ENCODE results near the gene ENOX1. TPM values are rescaled to one million over a fixed set of nuclear protein-coding genes. Genes with fewer than 3 reads are reported as not detected.

ENOX1 gene
- total and polyA plus RNA-seq, 2 of the 13 experiments (the other 11 are each of a cell fraction or from before 2014, with no cell fraction given), result not detected

- H3K9ac ChIP-seq (ENCODE audit: insufficient read depth, low read depth, low read length), result no peak overlapping the region
- in situ Hi-C loops (cut with HindIII; ENCODE audit: extremely low pct_ligation_motif_present, low pct_unique_long_range_greater_than_20kb), result no loop called here
- DNase-seq (ENCODE audit: low spot score), result no peak
- no peaks in the 10 kb centered on the region for H3K27me3 ChIP-seq (ENCODE audit: control insufficient read depth in 1 of 2, insufficient read depth in 2 of 2, low read length in 2 of 2)
- TF ChIP-seq NONO (IDR thresholded peaks at IDR 0.05) (no peak), NONO (CRISPR knock-in tag; conservative IDR thresholded peaks at IDR 0.05) (no peak), JUND (CRISPR knock-in tag; IDR thresholded peaks at IDR 0.05) (no peak)
- intact Hi-C loops (cut with micrococcal nuclease; ENCODE audit: unreplicated experiment), result no loop called here
- no peaks in the 10 kb centered on the region for H3K79me2 ChIP-seq (ENCODE audit: insufficient read depth, low read length)
- no peak overlapping the region for H3K27ac ChIP-seq (ENCODE audit: extremely low read length, insufficient read depth, low read length)
- CTCF ChIA-PET (ENCODE audit: low intra/inter-chr PET ratio, low total read pairs), result no interaction called here
- H3K4me3 ChIP-seq (replicated peaks in 1 of 3; ENCODE audit: insufficient read depth in 1 of 3, low read depth in 2 of 3, low read length in 3 of 3), result no peak overlapping the region
- ATAC-seq, result no peak
- 60% methylated on average over 6 of the region's 6 CpGs for WGBS (ENCODE audit: low lambda C conversion rate)
- H4K20me1 ChIP-seq (ENCODE audit: insufficient read depth, low read length), result no peaks in the 10 kb centered on the region
- H2AFZ ChIP-seq (ENCODE audit: low read length), result no peak overlapping the region
- POLR2A ChIA-PET, result no interaction called here
- no peaks in the 10 kb centered on the region for H3K4me1 ChIP-seq (ENCODE audit: insufficient read depth, low read length)
- H3K4me2 ChIP-seq (ENCODE audit: low read depth, low read length), result no peak overlapping the region
- no peaks in the 10 kb centered on the region for H3K36me3 ChIP-seq (replicated peaks in 1 of 2; ENCODE audit: control insufficient read depth in 1 of 2, insufficient read depth in 2 of 2, low read length in 2 of 2)
- no peak for FAIRE-seq
- no TSS peak for BruUV-seq (replicated peaks)
- no peaks in the 10 kb centered on the region for H3K9me3 ChIP-seq (ENCODE audit: low read length)
Observed at GRCh38 chr13:43362556-43362955, 424.2 kb downstream of the ENOX1 start.

GRCh38 chr13:43360892-43361610 is 425.7 kb downstream of the ENOX1 start:
- no peaks in the 10 kb centered on the region for H3K9me3 ChIP-seq (ENCODE audit: low read length)
- DNase-seq (ENCODE audit: low spot score) (no peak), FAIRE-seq (no peak), ATAC-seq (no peak)
- in situ Hi-C loops (cut with HindIII; ENCODE audit: extremely low pct_ligation_motif_present, low pct_unique_long_range_greater_than_20kb) (no loop called here), intact Hi-C loops (cut with micrococcal nuclease; ENCODE audit: unreplicated experiment) (no loop called here)
- H3K4me1 ChIP-seq (ENCODE audit: insufficient read depth, low read length), result no peaks in the 10 kb centered on the region
- BruUV-seq (replicated peaks), result no TSS peak
- H3K36me3 ChIP-seq (replicated peaks in 1 of 2; ENCODE audit: control insufficient read depth in 1 of 2, insufficient read depth in 2 of 2, low read length in 2 of 2), result no peaks in the 10 kb centered on the region
- ChIA-PET POLR2A (no interaction called here), CTCF (ENCODE audit: low intra/inter-chr PET ratio, low total read pairs) (no interaction called here)
- H3K9ac ChIP-seq (ENCODE audit: insufficient read depth, low read depth, low read length), result no peak overlapping the region
- WGBS (ENCODE audit: low lambda C conversion rate), result 9% methylated on average over 6 of the region's 6 CpGs
- no peak overlapping the region for H2AFZ ChIP-seq (ENCODE audit: low read length)
- no peak overlapping the region for H3K27ac ChIP-seq (ENCODE audit: extremely low read length, insufficient read depth, low read length)
- no peak overlapping the region for H3K4me3 ChIP-seq (replicated peaks in 1 of 3; ENCODE audit: insufficient read depth in 1 of 3, low read depth in 2 of 3, low read length in 3 of 3)
- H3K4me2 ChIP-seq (ENCODE audit: low read depth, low read length), result no peak overlapping the region
- no peaks in the 10 kb centered on the region for H3K27me3 ChIP-seq (ENCODE audit: control insufficient read depth in 1 of 2, insufficient read depth in 2 of 2, low read length in 2 of 2)
- no peaks in the 10 kb centered on the region for H3K79me2 ChIP-seq (ENCODE audit: insufficient read depth, low read length)
- no peaks in the 10 kb centered on the region for H4K20me1 ChIP-seq (ENCODE audit: insufficient read depth, low read length)
- no peak for TF ChIP-seq CSRNP2 (CRISPR knock-in tag; conservative IDR thresholded peaks at IDR 0.05; ENCODE audit: low read depth)
- TF ChIP-seq ZBTB40 (IDR thresholded peaks at IDR 0.05), result no peak
- no peak for TF ChIP-seq ZBTB40 (CRISPR knock-in tag; IDR thresholded peaks at IDR 0.05)
- TF ChIP-seq ZNF569 (CRISPR knock-in tag; IDR thresholded peaks at IDR 0.05; ENCODE audit: borderline replicate concordance), result no peak
- TF ChIP-seq ZBTB38 (CRISPR knock-in tag; IDR thresholded peaks at IDR 0.05), result no peak

All from HepG2 (cell line).